ENCODE data around the gene RPS17. TPM values are rescaled to one million over a fixed set of nuclear protein-coding genes. Genes with fewer than 3 reads are reported as not detected.
A peak's percentile ranks its signal among the peaks of the same experiment; 100 is the strongest.

Gene RPS17
- polyA plus RNA-seq, 3 donors = 604 to 2,881 (median 619) TPM

GRCh38 chr15:82544431-82544830, 4.2 kb upstream of the RPS17 start:
- intact Hi-C loops (cut with micrococcal nuclease) = loop anchor here in 1 of 2 donors (5.0 kb wide), 2 partner anchors 208 to 468 kb away; partner anchors contain the start of gene C15orf40
- Mint-ChIP-seq H3K4me1 (peaks cover 14% of the 10 kb centered on the region), H3K9me3 (no peaks in the 10 kb centered on the region), H3K4me3 (no peak overlapping the region), H3K36me3 (no peaks in the 10 kb centered on the region), H3K27me3 (ENCODE audit: low read depth in 3 of 3) (peaks cover 0 to 6% (median 3%) of the 10 kb centered on the region in 3 donors), H3K27ac (no peak overlapping the region)
- Histone ChIP-seq H3K4me3 (replicated peaks in 1 of 3; ENCODE audit: low read depth in 2 of 3, low read length in 3 of 3) (no peak overlapping the region), H4K20me1 (ENCODE audit: insufficient read depth, low read length) (peaks cover 5% of the 10 kb centered on the region), H3K9me3 (replicated peaks in 1 of 2; ENCODE audit: control insufficient read depth in 1 of 2, insufficient read depth in 1 of 2, low read length in 2 of 2) (no peaks in the 10 kb centered on the region), H3K4me1 (ENCODE audit: control insufficient read depth in 1 of 2, insufficient read depth in 2 of 2, low read length in 2 of 2) (peaks cover 9 to 15% of the 10 kb centered on the region in 2 donors), H3K27me3 (ENCODE audit: control insufficient read depth in 2 of 2, insufficient read depth in 2 of 2, low read length in 2 of 2) (peaks cover 0 to 3% of the 10 kb centered on the region in 2 donors), H3K4me2 (replicated peaks; ENCODE audit: extremely low read depth, low read length, poor library complexity, severe bottlenecking) (no peak overlapping the region), H3K27ac (ENCODE audit: low read depth in 1 of 2, low read length in 2 of 2) (no peak overlapping the region), H3K9ac (ENCODE audit: insufficient read depth, low read length, poor library complexity, severe bottlenecking) (no peak overlapping the region), H2AFZ (ENCODE audit: insufficient read depth, low read depth, low read length, poor library complexity, severe bottlenecking) (no peak overlapping the region), H3K36me3 (replicated peaks in 1 of 2; ENCODE audit: control insufficient read depth in 1 of 2, insufficient read depth in 2 of 2, low read length in 2 of 2) (no peaks in the 10 kb centered on the region), H3K79me2 (ENCODE audit: insufficient read depth, low read length) (peaks cover 13% of the 10 kb centered on the region)
- DNase-seq = no peak
- no peak for TF ChIP-seq CTCF (IDR thresholded peaks at IDR 0.05)
- 98% methylated on average over 7 of the region's 9 CpGs for WGBS (ENCODE audit: insufficient coverage)

- DNase-seq = peak; percentile 5 to 25 (median 10)
- Mint-ChIP-seq H3K9me3 (no peaks in the 10 kb centered on the region), H3K4me1 (peaks cover 22% of the 10 kb centered on the region), H3K27me3 (ENCODE audit: low read depth in 3 of 3) (peaks cover 0 to 6% (median 3%) of the 10 kb centered on the region in 3 donors), H3K27ac (peak overlapping the region in 2 of 7 donors; percentile 33 to 77), H3K36me3 (peaks cover 5 to 11% of the 10 kb centered on the region in 2 donors), H3K4me3 (no peak overlapping the region)
- peaks cover 19 to 26% of the 10 kb centered on the region in 2 donors for H3K4me1 ChIP-seq (ENCODE audit: control insufficient read depth in 1 of 2, insufficient read depth in 2 of 2, low read length in 2 of 2)
- peaks cover 0 to 3% of the 10 kb centered on the region in 2 donors for H3K27me3 ChIP-seq (ENCODE audit: control insufficient read depth in 2 of 2, insufficient read depth in 2 of 2, low read length in 2 of 2)
- H4K20me1 ChIP-seq (ENCODE audit: insufficient read depth, low read length) = peaks cover 17% of the 10 kb centered on the region
- no peaks in the 10 kb centered on the region for H3K9me3 ChIP-seq (replicated peaks in 1 of 2; ENCODE audit: control insufficient read depth in 1 of 2, insufficient read depth in 1 of 2, low read length in 2 of 2)
- H3K36me3 ChIP-seq (replicated peaks in 1 of 2; ENCODE audit: control insufficient read depth in 1 of 2, insufficient read depth in 2 of 2, low read length in 2 of 2) = peaks cover 6 to 7% of the 10 kb centered on the region in 2 donors
- H3K4me3 ChIP-seq (replicated peaks in 1 of 3; ENCODE audit: low read depth in 2 of 3, low read length in 3 of 3) = no peak overlapping the region
- H3K27ac ChIP-seq (ENCODE audit: low read depth in 1 of 2, low read length in 2 of 2) = no peak overlapping the region
- intact Hi-C loops (cut with micrococcal nuclease) = loop anchor here in 1 of 2 donors (5.0 kb wide), 2 partner anchors 209 to 469 kb away; partner anchors contain the start of gene C15orf40
- peaks cover 25% of the 10 kb centered on the region for H3K79me2 ChIP-seq (ENCODE audit: insufficient read depth, low read length)
- WGBS (ENCODE audit: insufficient coverage) = 20% methylated on average over 1 of the region's 2 CpGs
- no peak for TF ChIP-seq CTCF (IDR thresholded peaks at IDR 0.05)
- no peak overlapping the region for H3K9ac ChIP-seq (ENCODE audit: insufficient read depth, low read length, poor library complexity, severe bottlenecking)
- no peak overlapping the region for H2AFZ ChIP-seq (ENCODE audit: insufficient read depth, low read depth, low read length, poor library complexity, severe bottlenecking)
- no peak overlapping the region for H3K4me2 ChIP-seq (replicated peaks; ENCODE audit: extremely low read depth, low read length, poor library complexity, severe bottlenecking)
Observed at GRCh38 chr15:82543160-82543559, 2.9 kb upstream of the RPS17 start.
